Heart left ventricle (tissue), 16 donors: Measurements from ENCODE around the gene CLCF1. TPM values are rescaled to one million over a fixed set of nuclear protein-coding genes. Genes with fewer than 3 reads are reported as not detected.

ENCODE experiments used
- ATAC-seq, 4 donors: fragments of 200-7000 bp; cut with Tn5 transposase; one replicate each; pipeline ENCODE4 v1.9.1; 2020 to 2022; ENCODE audit warnings: moderate library complexity in 4 of 4, mild to moderate bottlenecking in 3 of 4, moderate number of reproducible peaks in 1 of 4
- DNase-seq, 5 donors: peaks; one replicate each; pipeline ENCODE4 v3.0.0-alpha.2; 2020
- H3K27ac ChIP-seq, 12 donors: fragments of 200-600 bp; sonication (generic) in 4 of 12; one replicate each; pipeline versions ENCODE4 v1.5.0 to v1.8.0; 2016 to 2022; ENCODE audit warnings: mild to moderate bottlenecking in 2 of 12
- H3K27me3 ChIP-seq, 9 donors: fragments of 200-600 bp; sonication (generic) in 2 of 9; one replicate each; pipeline versions ENCODE4 v1.5.1 to v1.8.0; 2016 to 2022; ENCODE audit warnings: mild to moderate bottlenecking in 3 of 9
- H3K36me3 ChIP-seq, 9 donors: fragments of 200-600 bp; sonication (generic) in 2 of 9; one replicate each; pipeline versions ENCODE4 v1.5.0 to v1.8.0; 2018 to 2022; ENCODE audit warnings: mild to moderate bottlenecking in 2 of 9
- H3K4me1 ChIP-seq, 12 donors: fragments of 200-600 bp; sonication (generic) in 4 of 12; one replicate each; pipeline versions ENCODE4 v1.5.0 to v1.8.0; 2016 to 2022; ENCODE audit warnings: mild to moderate bottlenecking in 3 of 12
- H3K4me3 ChIP-seq, 12 donors: fragments of 200-600 bp; sonication (generic) in 4 of 12; one replicate each; pipeline versions ENCODE4 v1.5.0 to v1.8.0; 2017 to 2022; ENCODE audit warnings: mild to moderate bottlenecking in 9 of 12, moderate library complexity in 4 of 12
- H3K9me3 ChIP-seq, 12 donors: fragments of 200-600 bp; sonication (generic) in 4 of 12; one replicate each; pipeline versions ENCODE4 v1.5.0 to v1.8.0; 2016 to 2022; ENCODE audit warnings: mild to moderate bottlenecking in 1 of 12
- POLR2A ChIP-seq, 2 donors: fragments of 450-650 bp; IDR thresholded peaks; one replicate each; pipeline ENCODE4 v1.6.1; 2017; ENCODE audit warnings: antibody characterized with exemption in 2 of 2, mild to moderate bottlenecking in 2 of 2, moderate library complexity in 2 of 2
- WGBS, 4 donors: extraction: QIAGEN DNeasy Blood & Tissue Kit in 2 of 4; methylation state at CpG; one replicate each; pipeline versions ENCODE4 v1.1.5 to v1.1.7; 2013 to 2018; 5-methylcytosine and 5-hydroxymethylcytosine counted together
- intact Hi-C, 10 donors: fragments of 100-400 bp; cut with DNase I; formaldehyde crosslinking; loops; one replicate each; pipeline versions ENCODE4 v1.11.1 to v1.14.2; 2022
- polyA plus RNA-seq, 2 donors: library from polyadenylated mRNA; stranded (reverse); fragments of 200-250 nt; gene quantifications; one replicate each; pipeline ENCODE4 v1.2.3, GENCODE V29; 2013
- total RNA-seq, 9 donors: library from RNA; depleted of rRNA in 2 of 9; stranded (reverse); fragments of >200 nt in 2 of 9; fragmentation: NEBNext Ultra II Directional in 3 of 9; extraction: Animal tissue kit (Norgen Biotek cat#: 25700) in 3 of 9; gene quantifications; one replicate each; pipeline versions ENCODE4 v1.1.0 to v1.2.4, GENCODE V29; 2016 to 2023
- TF ChIP-seq, protein P1 (sequence below), 12 donors: fragments of 200-600 bp; sonication (generic) in 4 of 12; IDR thresholded peaks; one replicate each; pipeline versions ENCODE4 v1.5.0 to v1.8.0; 2018 to 2022; ENCODE audit warnings: antibody characterized with exemption in 12 of 12, mild to moderate bottlenecking in 5 of 12
- donor health status: ischemic (EF 13 %, LVEDD 7.1; RV severe dilation, severe dysfunction).
- donor health status: healthy with polysubstance abuse.
- donor health status: DM: no; HTN: yes; CAD: no.
- donor health status: DM: no; HTN: no; CAD: no.
- donor health status: ischemic (EF 25% LVEDD 6.9; RV normal size, moderate dysfunction).
- donor health status: ischemic (EF 25% LVEDD 5.7; RV mildly dilated, moderate dysfunction).
- donor health status: healthy.
- donor health status: DM: yes; HTN: yes; CAD: no.
- donor health status: ischemic (EF 35%, LVEDD 5.7; RV mildly dilated, moderate dysfunction).
- donor health status: nonischemic (EF 11% LVEDD 7.7; RV severe dilation, severe dysfunction).
- donor health status: DM: yes; HTN: yes; CAD: no.
- donor health status: PGD.
- donor health status: ischemic (EF 29% LVEDD 5.4; RV normal size, mild dysfunction).
- donor health status: nonischemic (EF 23%, LVEDD 6.1; RV moderate dilation, normal function).

The CLCF1 gene
- total and polyA plus RNA-seq, 11 donors: 0.25 to 17.1 (median 1.7) TPM

DNA sequence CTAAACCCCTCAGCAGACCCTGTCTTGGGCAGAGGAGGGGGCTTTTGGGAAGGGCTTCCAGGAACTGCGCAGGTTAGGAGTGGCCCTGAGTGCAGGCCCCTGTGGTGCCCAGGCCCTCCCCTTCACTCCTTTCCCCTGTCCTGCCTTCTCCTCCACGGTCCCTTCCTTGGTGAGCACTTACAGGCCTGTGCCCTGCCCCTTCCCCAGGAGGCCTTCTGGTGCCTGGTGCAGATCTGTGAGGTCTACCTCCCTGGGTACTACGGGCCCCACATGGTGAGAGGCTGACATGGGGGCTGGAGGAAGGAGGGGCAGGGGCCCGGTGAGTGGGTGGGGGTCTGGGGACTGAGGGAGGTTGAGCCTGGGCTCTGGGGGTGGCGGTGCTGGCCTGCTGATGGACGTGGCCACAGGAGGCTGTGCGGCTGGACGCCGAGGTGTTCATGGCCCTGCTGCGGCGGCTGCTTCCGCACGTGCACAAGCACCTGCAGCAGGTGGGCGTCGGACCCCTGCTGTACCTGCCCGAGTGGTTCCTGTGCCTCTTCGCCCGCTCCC is 33.1 kb upstream of the CLCF1 start:
- intact Hi-C loops: loop anchor here in 3 of 10 donors (10.0 kb wide), 1 partner anchor 58 kb away; the partner anchor contains the start of gene TMEM134 (in 3 of the 3)
- DNase-seq (peak in 1 of 5 donors; percentile 65), ATAC-seq (no peak)
- TF ChIP-seq, protein P1, sequence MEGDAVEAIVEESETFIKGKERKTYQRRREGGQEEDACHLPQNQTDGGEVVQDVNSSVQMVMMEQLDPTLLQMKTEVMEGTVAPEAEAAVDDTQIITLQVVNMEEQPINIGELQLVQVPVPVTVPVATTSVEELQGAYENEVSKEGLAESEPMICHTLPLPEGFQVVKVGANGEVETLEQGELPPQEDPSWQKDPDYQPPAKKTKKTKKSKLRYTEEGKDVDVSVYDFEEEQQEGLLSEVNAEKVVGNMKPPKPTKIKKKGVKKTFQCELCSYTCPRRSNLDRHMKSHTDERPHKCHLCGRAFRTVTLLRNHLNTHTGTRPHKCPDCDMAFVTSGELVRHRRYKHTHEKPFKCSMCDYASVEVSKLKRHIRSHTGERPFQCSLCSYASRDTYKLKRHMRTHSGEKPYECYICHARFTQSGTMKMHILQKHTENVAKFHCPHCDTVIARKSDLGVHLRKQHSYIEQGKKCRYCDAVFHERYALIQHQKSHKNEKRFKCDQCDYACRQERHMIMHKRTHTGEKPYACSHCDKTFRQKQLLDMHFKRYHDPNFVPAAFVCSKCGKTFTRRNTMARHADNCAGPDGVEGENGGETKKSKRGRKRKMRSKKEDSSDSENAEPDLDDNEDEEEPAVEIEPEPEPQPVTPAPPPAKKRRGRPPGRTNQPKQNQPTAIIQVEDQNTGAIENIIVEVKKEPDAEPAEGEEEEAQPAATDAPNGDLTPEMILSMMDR (IDR thresholded peaks at IDR 0.05): no peak
- TF ChIP-seq POLR2A (IDR thresholded peaks at IDR 0.05): no peak
- H3K4me1 ChIP-seq: peaks cover 0 to 47% (median 6%) of the 10 kb centered on the region in 12 donors
- peaks cover 0 to 28% (median 6%) of the 10 kb centered on the region in 9 donors for H3K27me3 ChIP-seq
- no peaks in the 10 kb centered on the region for H3K9me3 ChIP-seq
- peak overlapping the region in 1 of 12 donors; percentile 91 for H3K27ac ChIP-seq
- H3K36me3 ChIP-seq: no peaks in the 10 kb centered on the region
- 88 to 91% (median 89%) methylated on average over 10 to 18 of the region's 18 CpGs for WGBS, 4 donors
- peak overlapping the region in 1 of 12 donors; percentile 50 for H3K4me3 ChIP-seq

DNA sequence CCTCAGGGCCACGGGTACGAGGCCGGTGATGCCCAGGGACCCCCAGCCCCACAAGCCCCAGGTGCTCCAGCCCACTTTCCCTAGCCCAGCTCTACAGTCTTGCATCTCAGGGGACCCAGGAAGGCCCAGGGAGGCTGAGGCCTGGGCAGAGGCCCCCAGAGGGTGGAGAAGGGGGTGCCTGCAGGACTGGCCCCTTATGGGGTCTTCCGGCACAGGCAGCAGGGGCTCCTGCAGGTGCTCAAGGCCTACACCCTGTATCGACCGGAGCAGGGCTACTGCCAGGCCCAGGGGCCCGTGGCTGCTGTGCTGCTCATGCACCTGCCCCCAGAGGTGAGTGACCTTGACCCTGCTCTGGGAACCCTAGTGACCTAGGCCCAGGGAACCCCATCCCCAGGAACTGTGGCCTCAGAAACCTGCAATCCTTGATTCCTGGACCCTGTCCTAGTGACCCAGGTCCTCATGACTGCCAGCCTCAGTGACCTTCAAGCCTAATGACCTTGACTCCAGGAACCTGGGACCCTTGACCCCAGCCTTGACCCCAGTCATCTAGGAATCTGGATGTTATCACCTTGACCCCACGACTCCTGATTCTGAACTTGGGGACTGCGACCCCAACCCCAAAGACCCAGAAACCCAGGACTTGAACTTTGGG is 32.4 kb upstream of the CLCF1 start:
- Histone ChIP-seq H3K4me1 (peaks cover 0 to 48% (median 10%) of the 10 kb centered on the region in 12 donors), H3K9me3 (no peaks in the 10 kb centered on the region)

DNA sequence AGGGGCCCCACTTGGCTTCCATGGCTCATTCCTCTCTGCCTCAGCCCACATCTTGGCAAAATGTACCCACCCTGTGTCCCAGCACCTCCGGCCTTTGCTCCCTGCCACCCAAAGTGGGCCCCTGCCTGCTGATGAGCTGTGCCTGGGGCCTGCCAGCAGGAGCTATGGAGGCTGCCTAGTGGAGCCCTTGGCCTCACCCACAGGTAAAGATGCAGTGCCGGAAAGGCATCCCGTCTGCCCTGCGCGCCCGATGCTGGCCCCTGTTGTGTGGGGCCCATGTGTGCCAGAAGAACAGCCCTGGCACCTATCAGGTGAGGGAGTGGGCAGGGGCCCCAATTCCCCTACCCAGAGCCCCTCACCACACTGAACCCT is 31.8 kb upstream of the CLCF1 start:
- ATAC-seq (no peak), DNase-seq (no peak)
- Histone ChIP-seq H3K27me3 (peaks cover 0 to 15% (median under 1%) of the 10 kb centered on the region in 9 donors), H3K36me3 (peaks cover 0 to 5% (median 0%) of the 10 kb centered on the region in 9 donors), H3K27ac (peak overlapping the region in 1 of 12 donors; percentile 91), H3K4me1 (peaks cover 0 to 52% (median 16%) of the 10 kb centered on the region in 12 donors), H3K9me3 (no peaks in the 10 kb centered on the region), H3K4me3 (peak overlapping the region in 2 of 12 donors; percentile 41 to 59)
- 85 to 94% (median 92%) methylated on average over 6 of the region's 6 CpGs for WGBS, 4 donors
- intact Hi-C loops: loop anchor here in 3 of 10 donors (10.0 kb wide), 1 partner anchor 60 kb away; the partner anchor contains the start of gene TMEM134 (in 3 of the 3)
- TF ChIP-seq, protein P1 (IDR thresholded peaks at IDR 0.05): no peak
- TF ChIP-seq POLR2A (IDR thresholded peaks at IDR 0.05): no peak

More for the DNA sequence above, 32.4 kb upstream of the CLCF1 start:
- Histone ChIP-seq H3K4me3 (peak overlapping the region in 1 of 12 donors; percentile 59), H3K27ac (peak overlapping the region in 1 of 12 donors; percentile 91), H3K36me3 (no peaks in the 10 kb centered on the region), H3K27me3 (peaks cover 0 to 21% (median 3%) of the 10 kb centered on the region in 9 donors)
- intact Hi-C loops: loop anchor here in 3 of 10 donors (10.0 kb wide), 1 partner anchor 59 kb away; the partner anchor contains the start of gene TMEM134 (in 3 of the 3)
- no peak for TF ChIP-seq POLR2A (IDR thresholded peaks at IDR 0.05)
- TF ChIP-seq, protein P1 (IDR thresholded peaks at IDR 0.05): no peak
- ATAC-seq (no peak), DNase-seq (no peak)
- 84 to 92% (median 89%) methylated on average over 3 to 9 of the region's 9 CpGs for WGBS, 4 donors
